Central memory CD8-positive, alpha-beta T cell (primary cell): ENCODE results near the gene AIG1.
"Not testable (repeated sequence)": the region's sequence is repeated elsewhere in the genome, so short reads cannot be mapped to it uniquely, and the experiment has no call there.

Experiments
- ATAC-seq: fragments of 150-1000 bp; cut with Tn5 transposase; replicated peaks from 2 replicates; pipeline ENCODE4 v1.10.0; 2022; ENCODE audit warnings: mild to moderate bottlenecking, moderate FRiP score, moderate number of reproducible peaks; ENCODE audit not compliant: poor library complexity, severe bottlenecking; ENCODE audit errors: extremely low read depth
- DNase-seq, 2 donors: peaks; one replicate each; pipeline ENCODE4 v3.0.0; 2021; ENCODE audit warnings: low spot score in 2 of 2
- H3K27ac Mint-ChIP-seq: one replicate; pipeline ENCODE4 v1.8.0; 2022; ENCODE audit warnings: low read depth, mild to moderate bottlenecking, moderate library complexity, mixed read lengths
- H3K27me3 Mint-ChIP-seq: one replicate; pipeline ENCODE4 v1.8.0; 2022; ENCODE audit warnings: mixed read lengths
- H3K36me3 Mint-ChIP-seq: one replicate; pipeline ENCODE4 v1.8.0; 2022; ENCODE audit warnings: mild to moderate bottlenecking, moderate library complexity, mixed read lengths; ENCODE audit not compliant: insufficient read depth
- H3K4me1 Mint-ChIP-seq: one replicate; pipeline ENCODE4 v1.8.0; 2022; ENCODE audit warnings: mixed read lengths
- H3K4me3 Mint-ChIP-seq: one replicate; pipeline ENCODE4 v1.8.0; 2022; ENCODE audit warnings: mild to moderate bottlenecking, moderate library complexity, mixed read lengths
- H3K9me3 Mint-ChIP-seq: one replicate; pipeline ENCODE4 v1.8.0; 2022; ENCODE audit warnings: mixed read lengths

Gene AIG1

GRCh38 chr6:143060806-143061596, at the start of gene AIG1:
AIG1 (plus strand) TSS chr6:143060889; CDS start chr6:143060926, 37 bp downstream.
- Mint-ChIP-seq H3K4me3 (peak within 1 kb of the TSS; percentile 92), H3K36me3 (peaks cover 12% of the 10 kb centered on the region), H3K27ac (peak within 1 kb of the TSS; percentile 92), H3K9me3 (no peaks in the 10 kb centered on the region), H3K4me1 (peaks cover 20% of the 10 kb centered on the region), H3K27me3 (no peaks in the 10 kb centered on the region)
- peak; percentile 37 to 52 for DNase-seq
- ATAC-seq: peak; percentile 67

- DNase-seq (no peak), ATAC-seq (no peak)
- Mint-ChIP-seq H3K4me1 (no peaks in the 10 kb centered on the region), H3K9me3 (no peaks in the 10 kb centered on the region), H3K27ac (no peak overlapping the region), H3K4me3 (no peak overlapping the region), H3K27me3 (no peaks in the 10 kb centered on the region), H3K36me3 (no peaks in the 10 kb centered on the region)
Measured at GRCh38 chr6:143014764-143015163, 45.9 kb upstream of the AIG1 start.

DNA sequence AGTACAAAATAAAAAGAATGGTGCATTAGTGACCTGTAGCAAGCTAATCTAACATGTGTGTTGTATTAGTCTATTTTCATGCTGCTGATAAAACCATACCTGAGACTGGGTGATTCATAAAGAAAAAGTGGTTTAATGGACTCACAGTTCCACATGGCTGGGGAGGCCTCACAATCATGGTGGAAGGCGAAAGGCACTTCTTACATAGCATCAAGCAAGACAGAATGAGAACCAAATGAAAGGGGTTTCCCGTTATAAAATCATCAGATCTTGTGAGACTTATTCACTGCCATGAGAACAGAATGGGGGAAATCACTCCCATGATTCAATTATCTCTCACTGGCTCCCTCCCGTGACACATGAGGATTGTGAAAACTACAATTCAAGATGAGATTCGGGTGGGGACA, 45.4 kb upstream of the AIG1 start:
- ATAC-seq (no peak), DNase-seq (no peak)
- H3K4me3 Mint-ChIP-seq: no peak overlapping the region
- no peaks in the 10 kb centered on the region for H3K27me3 Mint-ChIP-seq
- no peaks in the 10 kb centered on the region for H3K36me3 Mint-ChIP-seq
- H3K9me3 Mint-ChIP-seq: no peaks in the 10 kb centered on the region
- no peaks in the 10 kb centered on the region for H3K4me1 Mint-ChIP-seq
- no peak overlapping the region for H3K27ac Mint-ChIP-seq

DNA sequence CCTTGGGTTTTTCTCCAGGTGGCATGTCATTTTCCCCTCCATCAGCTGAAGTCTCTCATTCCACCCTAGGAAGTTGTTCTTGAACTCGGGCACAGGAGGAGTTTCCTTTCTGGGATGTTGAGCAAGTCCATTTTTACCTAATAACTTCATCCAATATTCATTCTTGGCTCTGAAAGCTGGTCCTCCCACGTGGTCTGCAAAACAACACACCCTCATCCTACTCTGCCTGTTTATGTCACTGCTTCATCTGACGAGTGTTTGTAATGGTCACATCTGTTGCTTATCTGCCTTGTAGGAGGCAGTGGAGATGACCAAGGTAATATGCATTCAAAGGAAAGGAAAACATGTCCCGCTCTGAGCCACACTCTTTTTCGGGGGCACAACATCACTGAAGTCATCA, 41.7 kb upstream of the AIG1 start:
- ATAC-seq (no peak), DNase-seq (no peak)
- Mint-ChIP-seq H3K36me3 (no peaks in the 10 kb centered on the region), H3K9me3 (no peaks in the 10 kb centered on the region), H3K4me1 (no peaks in the 10 kb centered on the region), H3K27ac (no peak overlapping the region), H3K27me3 (no peaks in the 10 kb centered on the region), H3K4me3 (no peak overlapping the region)

GRCh38 chr6:143020862-143021261, 39.8 kb upstream of the AIG1 start:
- not testable (repeated sequence) for H3K4me1 Mint-ChIP-seq, H3K27me3 Mint-ChIP-seq, H3K4me3 Mint-ChIP-seq, ATAC-seq, DNase-seq, H3K9me3 Mint-ChIP-seq, H3K27ac Mint-ChIP-seq, H3K36me3 Mint-ChIP-seq

DNA sequence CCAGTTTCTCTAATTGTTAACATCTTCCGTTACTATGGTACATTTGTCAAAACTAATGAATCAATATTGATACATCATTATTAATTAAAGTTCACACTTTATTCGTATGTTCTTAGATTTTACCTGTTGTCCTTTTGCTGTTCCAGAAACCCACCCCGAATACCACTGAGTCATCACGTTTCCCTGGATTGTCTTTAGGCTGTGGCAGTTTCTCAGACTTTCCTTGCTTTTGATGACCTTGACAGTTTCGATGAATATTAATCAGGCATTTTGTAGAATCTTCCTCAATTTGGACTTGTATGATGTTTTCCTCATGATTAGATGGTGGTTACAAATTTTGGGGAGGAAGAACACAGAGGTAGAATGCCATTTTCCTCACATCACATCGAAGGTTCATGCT, 39.1 kb upstream of the AIG1 start:
- Mint-ChIP-seq H3K27me3 (no peaks in the 10 kb centered on the region), H3K4me1 (no peaks in the 10 kb centered on the region), H3K9me3 (no peaks in the 10 kb centered on the region), H3K4me3 (no peak overlapping the region), H3K27ac (no peak overlapping the region), H3K36me3 (no peaks in the 10 kb centered on the region)
- DNase-seq: no peak
- no peak for ATAC-seq

- Mint-ChIP-seq H3K4me1 (no peaks in the 10 kb centered on the region), H3K36me3 (no peaks in the 10 kb centered on the region), H3K4me3 (no peak overlapping the region), H3K27ac (no peak overlapping the region), H3K9me3 (no peaks in the 10 kb centered on the region), H3K27me3 (no peaks in the 10 kb centered on the region)
- ATAC-seq (no peak), DNase-seq (no peak)
Measured at GRCh38 chr6:143022587-143022986, 38.1 kb upstream of the AIG1 start.

GRCh38 chr6:143023695-143024094, 37.0 kb upstream of the AIG1 start:
- no peak overlapping the region for H3K4me3 Mint-ChIP-seq
- no peaks in the 10 kb centered on the region for H3K27me3 Mint-ChIP-seq
- H3K9me3 Mint-ChIP-seq: no peaks in the 10 kb centered on the region
- no peaks in the 10 kb centered on the region for H3K4me1 Mint-ChIP-seq
- no peak overlapping the region for H3K27ac Mint-ChIP-seq
- ATAC-seq (no peak), DNase-seq (no peak)
- no peaks in the 10 kb centered on the region for H3K36me3 Mint-ChIP-seq

DNA sequence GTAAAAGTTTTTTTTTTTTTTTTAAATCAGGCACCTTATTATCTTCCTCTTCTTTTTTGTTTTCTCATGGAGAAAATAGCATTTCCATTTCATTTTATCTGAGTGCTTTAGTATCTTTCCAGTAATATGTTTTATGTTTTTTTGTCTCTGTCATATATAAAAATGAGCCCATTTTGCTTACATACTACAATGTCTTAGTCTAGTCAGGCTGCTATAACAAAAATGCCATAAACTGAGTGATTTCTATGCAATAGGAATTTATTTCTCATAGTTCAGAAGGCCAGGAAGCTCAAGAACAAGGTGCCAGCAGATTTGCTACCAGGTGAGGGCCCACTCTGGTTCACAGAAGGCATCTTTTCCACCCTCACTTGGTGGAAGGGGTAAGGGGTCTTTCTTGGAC, 35.7 kb upstream of the AIG1 start:
- ATAC-seq: no peak
- no peaks in the 10 kb centered on the region for H3K36me3 Mint-ChIP-seq
- H3K4me1 Mint-ChIP-seq: no peaks in the 10 kb centered on the region

DNA sequence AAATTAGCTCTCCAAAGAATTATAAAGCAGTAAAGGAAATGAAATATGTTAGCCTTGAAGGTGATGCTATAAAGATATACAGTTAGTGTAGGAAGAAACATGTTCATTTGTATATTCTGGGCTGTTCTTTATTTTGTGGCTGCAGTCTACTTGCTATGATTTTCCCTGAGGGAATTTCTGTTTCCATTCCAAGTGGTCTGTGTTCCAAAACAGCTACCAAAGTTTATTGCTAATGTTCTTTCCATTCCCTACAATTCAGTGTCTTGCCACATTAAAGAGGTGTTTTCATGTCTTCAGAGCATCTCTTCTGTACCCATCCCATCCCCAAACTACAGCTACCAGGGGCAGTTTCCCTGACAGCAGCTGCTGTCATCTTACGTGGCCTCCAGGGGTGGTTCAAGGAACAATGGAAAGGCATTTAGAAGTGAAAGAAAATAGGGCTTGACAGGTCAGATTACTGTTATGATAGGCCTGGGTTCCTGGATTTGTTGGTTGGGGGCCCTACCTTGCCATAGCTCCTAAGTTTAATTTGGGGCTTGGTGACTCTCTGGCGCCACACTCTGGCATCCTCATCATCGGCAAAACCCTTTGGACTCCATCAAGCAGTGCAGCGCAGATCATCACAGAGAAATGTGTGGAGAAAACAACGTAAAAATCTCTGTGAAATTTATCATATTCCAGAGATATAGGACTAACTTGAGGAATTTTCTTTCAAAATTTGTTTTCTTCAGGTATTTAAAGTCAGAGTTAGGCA, 33.8 kb upstream of the AIG1 start:
- no peak overlapping the region for H3K4me3 Mint-ChIP-seq
- H3K9me3 Mint-ChIP-seq: no peaks in the 10 kb centered on the region
- H3K27me3 Mint-ChIP-seq: peaks cover 4% of the 10 kb centered on the region
- no peaks in the 10 kb centered on the region for H3K4me1 Mint-ChIP-seq
- peak; percentile 32 for ATAC-seq
- DNase-seq: peak; percentile 23 to 26
- no peaks in the 10 kb centered on the region for H3K36me3 Mint-ChIP-seq
- no peak overlapping the region for H3K27ac Mint-ChIP-seq

More for the DNA sequence above, 35.7 kb upstream of the AIG1 start:
- no peaks in the 10 kb centered on the region for H3K9me3 Mint-ChIP-seq
- DNase-seq: no peak
- no peaks in the 10 kb centered on the region for H3K27me3 Mint-ChIP-seq
- H3K27ac Mint-ChIP-seq: no peak overlapping the region
- no peak overlapping the region for H3K4me3 Mint-ChIP-seq

DNA sequence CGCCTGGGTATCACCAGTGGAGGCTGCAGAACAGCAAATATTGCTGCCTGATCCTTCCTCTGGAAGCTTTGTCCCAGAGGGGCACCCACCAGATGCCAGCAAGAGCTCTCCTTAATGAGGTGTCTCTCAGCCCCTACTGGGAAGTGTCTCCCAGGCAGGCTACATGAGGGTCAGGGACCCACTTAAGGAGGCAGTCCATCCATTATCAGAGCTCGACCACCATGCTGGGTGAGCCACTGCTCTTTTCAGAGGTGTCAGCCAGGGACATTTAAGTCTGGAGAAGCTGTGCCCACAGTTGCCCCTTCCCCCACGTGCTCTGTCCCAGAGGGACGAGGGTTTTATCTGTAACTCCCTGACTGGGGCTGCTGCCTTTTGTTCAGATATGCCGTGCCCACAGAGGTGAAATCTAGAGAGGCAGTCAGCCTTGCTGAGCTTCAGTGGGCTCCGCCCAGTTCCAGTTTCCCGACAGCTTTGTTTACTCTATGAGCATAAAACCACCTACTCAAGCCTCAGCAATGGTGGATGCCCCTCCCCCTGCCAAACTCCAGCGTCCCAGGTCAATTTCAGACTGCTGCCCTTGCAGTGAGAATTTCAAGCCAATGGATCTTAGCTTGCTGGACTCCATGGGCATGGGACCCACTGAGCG, 25.9 kb upstream of the AIG1 start:
- no peak overlapping the region for H3K27ac Mint-ChIP-seq
- no peak for ATAC-seq
- no peak for DNase-seq
- H3K4me1 Mint-ChIP-seq: no peaks in the 10 kb centered on the region
- no peak overlapping the region for H3K4me3 Mint-ChIP-seq
- no peaks in the 10 kb centered on the region for H3K9me3 Mint-ChIP-seq
- H3K27me3 Mint-ChIP-seq: peaks cover 46% of the 10 kb centered on the region
- no peaks in the 10 kb centered on the region for H3K36me3 Mint-ChIP-seq

DNA sequence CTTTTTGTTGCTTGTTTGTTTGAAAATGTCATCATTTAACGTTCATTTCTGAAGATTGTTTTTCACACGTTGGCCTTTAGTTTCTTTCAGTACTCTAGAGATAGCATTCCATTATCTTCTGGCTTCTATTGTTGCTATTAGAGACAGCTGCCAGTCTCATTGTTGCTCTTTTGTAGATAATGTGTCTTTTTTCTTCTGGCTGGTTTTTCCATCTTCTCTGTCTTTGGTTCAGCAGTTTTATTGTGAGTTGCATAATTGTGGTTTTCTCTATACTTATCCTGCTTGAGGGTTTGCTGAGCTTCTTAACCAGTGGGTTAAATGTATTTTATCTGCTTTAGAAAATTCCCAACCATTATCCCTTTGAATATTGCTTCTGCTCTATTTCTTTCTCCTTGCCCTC, 23.2 kb upstream of the AIG1 start:
- H3K4me1 Mint-ChIP-seq: no peaks in the 10 kb centered on the region
- no peak for ATAC-seq
- H3K36me3 Mint-ChIP-seq: no peaks in the 10 kb centered on the region
- peaks cover 49% of the 10 kb centered on the region for H3K27me3 Mint-ChIP-seq
- no peaks in the 10 kb centered on the region for H3K9me3 Mint-ChIP-seq
- H3K27ac Mint-ChIP-seq: no peak overlapping the region
- no peak overlapping the region for H3K4me3 Mint-ChIP-seq
- DNase-seq: no peak

DNA sequence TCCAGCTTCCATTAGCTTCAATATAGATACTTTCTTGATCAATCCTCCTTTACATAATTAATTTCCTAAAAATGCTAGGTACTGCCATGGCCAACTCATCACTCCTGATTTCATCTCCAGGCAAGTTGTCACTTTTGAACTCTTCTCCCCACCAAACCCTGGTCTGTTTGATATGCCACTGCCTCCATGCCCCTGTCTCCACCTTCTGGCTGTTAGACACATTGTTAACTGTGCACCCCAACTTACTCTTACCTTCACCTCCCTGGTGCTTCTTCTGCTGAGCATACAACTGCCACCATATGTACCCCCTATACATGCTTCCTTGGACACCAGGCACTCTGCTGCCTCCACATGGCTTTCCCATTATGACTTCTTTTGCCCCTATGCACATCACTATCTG, 21.9 kb upstream of the AIG1 start:
- H3K36me3 Mint-ChIP-seq: no peaks in the 10 kb centered on the region
- no peak for DNase-seq
- H3K9me3 Mint-ChIP-seq: no peaks in the 10 kb centered on the region
- peaks cover 51% of the 10 kb centered on the region for H3K27me3 Mint-ChIP-seq
- no peak overlapping the region for H3K27ac Mint-ChIP-seq
- no peak for ATAC-seq
- H3K4me1 Mint-ChIP-seq: no peaks in the 10 kb centered on the region
- H3K4me3 Mint-ChIP-seq: no peak overlapping the region
